IPS-11a (cell line): Measurements from ENCODE around the gene PITX2.
"Not testable (repeated sequence)": the region's sequence is repeated elsewhere in the genome, so short reads cannot be mapped to it uniquely, and the experiment has no call there.

ENCODE experiments used
- H3K4me3 ChIP-seq: one replicate; pipeline ENCODE4 v1.5.1; 2013; ENCODE audit warnings: low read depth, low read length, control low read depth

The PITX2 gene

DNA sequence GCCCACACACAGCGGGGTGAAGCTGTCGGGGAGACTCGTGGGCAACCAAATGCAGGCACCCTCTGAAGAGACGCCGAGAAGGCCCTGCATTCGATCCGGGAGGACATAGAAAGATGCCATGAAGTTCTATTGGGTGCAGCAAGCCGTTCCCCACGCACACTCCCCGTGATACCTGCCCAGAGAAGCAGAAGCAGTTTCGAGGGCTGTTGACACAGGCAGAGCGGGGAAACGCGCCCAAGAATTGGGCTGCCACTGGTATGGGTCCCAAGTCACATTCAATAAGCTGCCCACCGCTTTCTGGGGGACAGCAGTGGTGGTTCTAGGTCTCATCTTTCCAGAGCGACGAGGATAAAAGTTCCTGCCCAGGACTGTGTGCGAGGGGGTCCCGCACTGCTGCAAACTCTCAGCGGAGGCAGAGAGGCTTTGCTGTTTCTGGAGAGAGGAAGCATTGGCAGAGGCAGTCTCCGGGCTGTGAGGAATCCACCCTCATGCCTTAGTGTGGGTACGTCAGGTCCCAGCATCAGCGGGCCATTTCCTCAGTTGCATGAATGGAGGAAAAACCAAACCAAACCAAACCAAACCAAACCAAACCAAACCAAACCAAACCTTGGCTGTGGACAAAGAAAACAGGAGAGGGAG is 10.1 kb downstream of the PITX2 start:
- H3K4me3 ChIP-seq, result no peak overlapping the region

DNA sequence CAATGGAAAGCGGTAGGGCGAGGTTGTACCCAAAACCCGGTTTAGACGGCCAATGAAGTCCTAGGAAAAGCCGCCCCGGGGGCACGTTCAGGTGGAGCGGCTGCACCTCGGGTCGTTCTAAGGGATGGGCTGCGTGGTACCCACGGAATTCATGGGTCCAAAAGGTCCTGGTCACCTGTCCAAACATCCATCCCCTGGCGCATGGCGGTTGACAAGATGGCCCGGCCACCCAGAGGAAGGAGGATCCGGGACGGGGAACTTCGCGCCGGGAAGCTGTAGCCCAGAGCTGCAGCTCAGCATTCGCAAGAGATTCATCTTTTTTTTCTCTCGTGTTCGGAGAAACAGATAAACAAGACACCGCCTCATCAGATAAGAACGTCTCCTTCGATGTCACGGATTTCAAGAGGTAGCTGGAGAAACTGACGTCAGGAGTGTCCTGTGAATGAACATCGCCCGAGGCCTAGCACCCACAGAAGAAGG is 10.9 kb downstream of the PITX2 start:
- no peak overlapping the region for H3K4me3 ChIP-seq

DNA sequence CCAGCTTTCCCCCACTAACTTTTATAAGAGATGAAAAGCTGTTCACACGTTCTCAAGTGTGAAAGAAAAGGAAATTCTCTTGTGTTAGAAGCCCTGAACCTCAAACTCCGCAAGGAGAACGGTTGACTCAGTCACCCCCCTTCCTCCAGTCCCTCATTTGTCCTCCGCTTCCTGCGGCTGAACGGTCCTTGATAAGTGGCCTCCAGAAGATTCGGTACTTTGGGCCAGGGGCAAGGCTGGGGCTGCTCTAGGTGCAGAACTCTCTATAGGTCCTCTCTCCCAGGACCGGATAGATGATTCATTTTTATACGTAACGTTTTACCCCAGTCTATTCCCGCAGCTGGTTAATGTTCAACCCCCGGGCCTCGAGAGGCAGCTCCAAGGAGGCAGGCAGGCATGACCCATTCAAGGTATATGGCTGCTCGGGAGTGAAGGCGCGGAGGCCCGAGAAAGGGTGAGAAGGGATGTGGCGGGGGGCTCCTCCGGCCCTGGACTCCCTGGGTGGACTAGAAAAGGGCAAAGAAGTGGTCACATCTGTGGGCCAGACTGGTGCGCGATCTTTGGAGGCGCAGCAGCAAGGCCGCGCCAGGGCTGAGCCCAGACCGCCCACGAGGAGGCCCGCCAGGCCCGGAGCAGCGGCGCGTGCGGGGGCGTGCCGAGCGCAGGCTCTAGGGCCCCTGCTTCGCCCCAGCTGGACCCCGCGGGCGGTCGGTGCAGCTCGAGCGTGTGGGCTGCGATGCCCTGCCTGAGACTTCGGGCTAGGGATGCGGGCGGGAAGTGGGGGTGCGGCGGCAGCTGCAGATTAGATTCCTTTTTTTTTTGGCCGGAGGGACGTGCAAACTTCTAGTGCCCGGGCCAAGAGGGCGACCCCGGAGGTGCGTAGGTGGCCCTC is 11.7 kb downstream of the PITX2 start:
- H3K4me3 ChIP-seq, result no peak overlapping the region

DNA sequence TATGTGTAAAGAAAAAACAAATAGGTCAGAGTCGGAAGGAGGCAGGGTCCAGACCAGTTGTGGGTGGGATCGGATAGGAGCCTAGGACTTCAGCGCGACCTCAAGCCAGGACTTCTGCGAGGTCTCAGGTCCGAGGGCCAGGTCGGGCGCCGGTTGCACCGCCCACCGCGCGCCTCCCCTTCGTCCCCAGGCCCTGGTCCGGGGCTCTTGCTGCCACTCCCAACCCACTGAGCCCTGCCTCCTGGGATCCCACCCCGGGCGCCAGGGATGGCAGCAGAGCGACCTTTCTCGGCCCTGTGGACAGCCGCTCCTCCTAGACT is 12.3 kb downstream of the PITX2 start:
- H3K4me3 ChIP-seq, result no peak overlapping the region

DNA sequence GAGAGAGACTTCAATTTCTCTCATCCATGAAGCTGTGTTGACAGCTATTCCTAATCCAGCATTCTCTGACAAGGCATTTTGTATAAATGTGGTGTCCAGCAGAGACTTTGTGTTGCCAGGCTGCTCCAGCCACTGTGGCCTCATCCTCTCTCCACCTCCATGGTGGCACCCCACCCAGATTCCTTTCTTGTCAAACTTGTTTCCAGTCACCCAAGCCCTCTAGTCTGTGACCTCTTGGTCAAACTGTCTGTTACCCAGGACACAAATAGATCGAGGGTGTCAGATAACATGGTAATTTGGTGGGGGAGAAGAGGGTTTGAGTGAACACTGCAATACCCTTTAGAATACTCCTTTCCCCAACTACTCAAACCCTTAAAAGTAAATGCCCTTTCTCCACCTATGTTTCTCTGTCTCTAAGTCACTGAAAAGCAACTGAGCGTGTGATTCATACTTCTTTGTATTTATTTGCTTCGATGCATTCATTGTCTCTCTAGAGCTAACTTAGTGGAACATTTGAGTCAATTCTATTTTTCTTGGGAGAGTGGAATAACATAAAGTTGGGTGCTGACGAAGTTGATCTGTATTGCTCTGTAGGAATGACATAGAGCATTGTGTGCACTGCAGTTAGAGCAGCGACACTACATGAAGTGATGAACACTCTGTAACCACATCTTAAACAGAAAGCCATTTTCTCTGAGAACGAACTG is 13.7 kb downstream of the PITX2 start:
- no peak overlapping the region for H3K4me3 ChIP-seq

DNA sequence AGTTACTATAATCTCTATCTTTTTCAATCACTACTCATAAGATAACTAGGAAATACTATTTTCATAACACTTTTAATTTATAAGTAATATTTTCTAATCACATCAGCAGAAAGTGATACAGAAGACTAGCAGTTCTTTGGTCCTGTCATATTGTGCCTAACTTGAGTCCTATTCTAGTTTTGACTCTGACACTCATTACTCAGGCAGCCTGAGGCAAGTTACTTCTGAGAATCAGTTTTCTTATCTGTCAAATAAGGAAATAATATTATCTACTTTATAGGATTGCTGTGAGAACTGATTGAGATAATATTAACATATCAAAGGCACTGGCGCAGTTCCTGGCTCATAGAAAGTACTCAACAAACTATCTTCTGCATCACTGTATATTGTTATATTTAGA is 17.8 kb downstream of the PITX2 start:
- H3K4me3 ChIP-seq, result no peak overlapping the region

DNA sequence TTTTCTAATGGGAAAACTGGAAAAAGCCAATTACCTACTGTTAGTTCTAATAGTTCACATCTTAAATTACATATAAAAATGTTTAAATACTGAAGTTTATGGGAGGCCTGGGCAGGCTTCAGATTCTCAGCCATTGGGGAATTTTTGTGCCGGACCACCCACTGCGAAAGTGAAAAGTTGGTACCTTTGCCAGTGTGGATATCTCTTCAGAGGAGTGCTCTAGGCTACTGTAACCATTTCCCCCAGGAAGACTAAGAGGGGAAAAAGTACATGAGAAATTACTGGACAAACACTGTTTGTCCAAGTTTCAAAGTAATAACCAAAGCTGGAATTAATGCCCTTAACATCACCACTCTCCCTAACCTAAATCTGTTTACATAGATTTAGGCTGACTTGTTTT is 20.8 kb downstream of the PITX2 start:
- no peak overlapping the region for H3K4me3 ChIP-seq

DNA sequence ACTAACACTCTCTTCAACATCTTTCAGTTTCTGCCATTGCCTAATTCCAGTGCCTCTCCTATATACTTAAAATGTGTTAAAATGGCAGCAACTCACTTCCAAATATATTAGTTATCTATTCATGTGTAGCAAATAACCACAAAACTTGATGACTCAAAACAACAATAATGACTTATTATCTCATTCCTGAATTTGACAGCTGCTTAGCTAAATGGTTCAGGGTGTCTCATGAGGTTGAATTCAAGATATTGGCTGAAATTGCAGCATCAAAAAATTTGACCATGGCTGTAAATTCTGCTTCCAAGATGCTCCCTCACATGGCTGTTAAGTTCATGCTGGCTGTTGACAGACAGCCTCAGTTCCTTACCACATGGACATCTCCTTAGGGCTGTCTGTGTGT is 25.3 kb downstream of the PITX2 start:
- H3K4me3 ChIP-seq, result no peak overlapping the region

DNA sequence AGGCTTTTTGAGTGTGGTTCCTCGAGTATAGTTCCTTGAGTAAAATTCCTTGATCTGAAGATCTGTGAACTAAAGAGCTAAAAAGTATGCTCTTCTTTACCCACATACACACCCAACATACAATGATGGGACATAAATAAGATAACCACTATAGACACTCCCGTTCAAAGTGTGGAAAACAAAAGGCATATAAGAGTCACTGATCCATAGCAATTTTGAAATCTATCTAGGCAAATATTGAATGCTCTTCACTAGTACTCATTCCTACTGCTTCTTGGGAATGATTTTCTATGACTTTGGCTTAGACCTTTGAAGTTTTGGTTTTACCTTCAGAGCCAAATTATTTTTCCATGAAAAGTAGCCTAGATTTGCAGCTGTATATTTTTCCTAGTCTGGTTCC is 26.4 kb downstream of the PITX2 start:
- no peak overlapping the region for H3K4me3 ChIP-seq

DNA sequence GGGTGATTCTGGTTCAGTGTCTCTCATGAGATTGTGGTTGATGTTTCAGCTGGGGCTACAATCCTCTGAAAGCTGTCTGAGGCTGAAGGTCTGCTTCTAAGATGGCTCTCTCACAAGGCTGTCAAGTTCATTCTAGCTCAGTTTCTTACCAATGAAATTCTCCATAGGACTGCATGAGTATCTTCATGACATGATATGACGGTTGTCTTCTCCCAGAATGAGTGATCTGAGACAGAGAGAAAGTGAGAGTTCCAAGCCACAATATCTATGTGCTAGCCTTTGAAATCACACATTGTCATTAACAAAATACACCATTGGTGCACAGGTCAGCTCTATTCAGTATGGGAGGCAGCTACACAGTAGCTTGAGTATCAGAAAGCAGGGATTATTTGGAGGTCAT is 27.3 kb downstream of the PITX2 start:
- H3K4me3 ChIP-seq, result no peak overlapping the region

DNA sequence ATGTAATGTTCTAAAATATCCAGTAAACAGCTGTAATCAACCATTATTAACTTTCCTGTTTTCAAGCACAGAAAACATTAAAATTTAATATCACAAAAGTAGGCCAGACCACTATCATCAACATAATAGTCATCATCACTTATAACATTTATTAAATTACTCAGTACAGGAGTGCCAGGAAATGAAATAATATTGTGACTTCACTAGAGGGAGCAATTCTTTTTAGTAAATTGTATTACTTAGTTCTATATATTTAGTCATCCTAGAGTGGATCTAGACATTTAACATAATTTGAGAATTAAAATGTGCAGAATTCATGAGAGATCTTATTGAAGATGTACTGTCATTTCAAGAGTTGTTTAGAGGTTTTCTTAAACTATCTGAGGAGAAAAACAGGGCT is 33.6 kb downstream of the PITX2 start:
- no peak overlapping the region for H3K4me3 ChIP-seq

DNA sequence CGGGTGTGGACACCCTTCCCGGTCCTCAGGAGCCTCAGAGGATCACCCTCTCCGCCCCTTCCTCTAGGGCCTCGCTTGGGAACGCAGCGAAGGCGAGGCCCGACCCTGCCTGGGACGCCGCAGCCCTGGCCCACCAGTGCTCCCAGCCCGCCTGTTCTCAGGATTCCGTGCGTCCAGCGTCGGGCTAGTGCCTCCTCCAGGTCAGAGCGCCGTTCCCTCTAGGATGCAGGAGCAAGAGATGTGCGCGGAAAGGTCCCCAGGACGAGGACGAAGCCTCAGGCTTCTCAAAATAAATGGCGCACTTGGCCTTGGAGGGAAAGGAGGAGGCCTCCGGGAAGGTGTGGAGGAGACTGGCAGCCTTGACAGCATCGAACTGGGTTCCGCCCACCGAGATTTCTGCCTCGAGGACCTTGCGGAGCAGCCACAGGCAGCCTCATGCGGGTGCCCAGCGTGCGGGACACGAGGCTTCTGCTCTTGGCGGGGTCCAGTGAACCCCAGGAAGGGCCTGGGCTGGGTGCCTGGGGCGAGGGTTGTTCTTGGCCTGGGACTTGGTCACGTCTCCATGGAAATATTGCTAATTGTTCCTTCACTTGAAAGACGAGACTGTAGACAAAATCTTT is 35.1 kb downstream of the PITX2 start:
- no peak overlapping the region for H3K4me3 ChIP-seq

DNA sequence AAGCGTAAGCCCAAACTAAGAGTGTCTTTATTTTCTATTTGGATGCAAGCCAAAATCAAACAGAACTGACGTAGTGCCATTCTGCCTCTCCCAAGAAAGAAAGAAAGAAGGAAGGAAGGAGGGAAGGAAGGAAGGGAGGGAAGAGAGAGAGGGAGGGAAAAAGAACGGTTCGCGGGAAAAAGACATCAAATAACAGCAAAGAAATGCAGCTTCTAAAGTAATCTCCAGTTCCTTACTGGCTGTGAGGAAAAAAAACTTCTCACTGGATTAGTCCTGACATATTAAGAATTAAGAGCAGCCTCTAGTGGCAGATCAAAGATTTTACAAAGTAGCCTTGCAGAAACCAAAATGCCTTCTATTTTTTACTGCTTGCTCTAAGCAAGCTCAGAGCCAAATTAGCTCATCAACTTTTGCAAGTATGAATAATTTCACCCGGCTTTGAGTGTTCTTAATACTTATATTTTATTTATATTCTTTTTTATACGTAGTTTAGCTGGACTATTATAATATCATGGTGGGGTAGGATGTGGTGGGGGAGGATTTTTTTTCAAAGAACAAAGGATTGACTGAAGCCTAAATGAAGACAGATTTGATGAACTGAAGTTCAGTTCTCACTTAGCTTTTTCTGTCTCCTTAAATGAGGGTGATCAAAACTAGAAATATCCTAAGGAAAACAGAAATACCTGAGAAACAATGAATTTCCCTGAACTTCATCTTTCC is 36.6 kb downstream of the PITX2 start:
- H3K4me3 ChIP-seq, result no peak overlapping the region

DNA sequence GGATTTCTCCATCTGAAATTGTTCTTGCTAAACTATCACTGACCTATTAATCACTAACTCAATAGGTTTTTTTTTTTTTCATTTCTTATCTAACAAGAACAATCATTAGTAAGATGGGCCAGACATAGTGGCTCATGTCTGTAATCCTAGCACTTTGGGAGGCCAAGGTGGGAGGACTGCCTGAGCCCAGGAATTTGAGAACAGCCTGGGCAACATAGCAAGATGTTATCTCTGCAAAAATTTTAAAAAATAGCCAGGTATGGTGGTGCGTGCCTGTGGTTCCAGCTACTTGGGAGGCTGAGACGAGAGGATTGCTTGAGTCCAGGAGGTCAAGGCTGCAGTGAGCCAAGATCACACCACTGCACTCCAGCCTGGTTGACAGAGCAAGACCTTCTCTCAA is 46.2 kb downstream of the PITX2 start:
- not testable (repeated sequence) for H3K4me3 ChIP-seq
